ENCODE results near the gene SCTR. TPM values are rescaled to one million over a fixed set of nuclear protein-coding genes. Genes with fewer than 3 reads are reported as not detected.

SCTR gene
- total and polyA plus RNA-seq, 11 donors = 0.28 to 2.2 (median 0.44) TPM; not detected in 2

DNA sequence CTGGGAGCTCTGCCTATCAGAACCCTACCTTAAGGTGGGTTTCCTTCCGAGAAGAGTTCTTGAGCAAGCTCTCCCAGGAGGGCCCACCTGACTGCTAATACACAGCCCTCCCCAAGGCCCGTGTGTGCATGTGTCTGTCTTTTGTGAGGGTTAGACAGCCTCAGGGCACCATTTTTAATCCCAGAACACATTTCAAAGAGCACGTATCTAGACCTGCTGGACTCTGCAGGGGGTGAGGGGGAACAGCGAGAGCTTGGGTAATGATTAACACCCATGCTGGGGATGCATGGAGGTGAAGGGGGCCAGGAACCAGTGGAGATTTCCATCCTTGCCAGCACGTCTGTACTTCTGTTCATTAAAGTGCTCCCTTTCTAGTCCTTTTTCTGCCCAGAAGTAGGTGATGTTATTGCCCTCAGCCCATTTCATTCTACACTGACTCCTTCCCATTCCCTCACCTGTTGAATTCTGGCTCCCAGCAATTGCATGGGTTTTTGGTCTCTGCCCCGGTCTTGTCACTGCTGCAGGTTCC is 86.1 kb downstream of the SCTR start:
- Histone ChIP-seq H3K4me1 (no peaks in the 10 kb centered on the region), H3K36me3 (no peaks in the 10 kb centered on the region), H3K27ac (no peak overlapping the region), H3K9me3 (no peaks in the 10 kb centered on the region), H3K27me3 (peaks cover 0 to 4% (median 0%) of the 10 kb centered on the region in 9 donors), H3K4me3 (no peak overlapping the region)
- no peak for DNase-seq
- TF ChIP-seq POLR2A (IDR thresholded peaks at IDR 0.05) = no peak
- TF ChIP-seq, protein P1, sequence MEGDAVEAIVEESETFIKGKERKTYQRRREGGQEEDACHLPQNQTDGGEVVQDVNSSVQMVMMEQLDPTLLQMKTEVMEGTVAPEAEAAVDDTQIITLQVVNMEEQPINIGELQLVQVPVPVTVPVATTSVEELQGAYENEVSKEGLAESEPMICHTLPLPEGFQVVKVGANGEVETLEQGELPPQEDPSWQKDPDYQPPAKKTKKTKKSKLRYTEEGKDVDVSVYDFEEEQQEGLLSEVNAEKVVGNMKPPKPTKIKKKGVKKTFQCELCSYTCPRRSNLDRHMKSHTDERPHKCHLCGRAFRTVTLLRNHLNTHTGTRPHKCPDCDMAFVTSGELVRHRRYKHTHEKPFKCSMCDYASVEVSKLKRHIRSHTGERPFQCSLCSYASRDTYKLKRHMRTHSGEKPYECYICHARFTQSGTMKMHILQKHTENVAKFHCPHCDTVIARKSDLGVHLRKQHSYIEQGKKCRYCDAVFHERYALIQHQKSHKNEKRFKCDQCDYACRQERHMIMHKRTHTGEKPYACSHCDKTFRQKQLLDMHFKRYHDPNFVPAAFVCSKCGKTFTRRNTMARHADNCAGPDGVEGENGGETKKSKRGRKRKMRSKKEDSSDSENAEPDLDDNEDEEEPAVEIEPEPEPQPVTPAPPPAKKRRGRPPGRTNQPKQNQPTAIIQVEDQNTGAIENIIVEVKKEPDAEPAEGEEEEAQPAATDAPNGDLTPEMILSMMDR (IDR thresholded peaks at IDR 0.05) = no peak
- no peak for ATAC-seq
- intact Hi-C loops (cut with DNase I) = no loop called here
- WGBS, 4 donors = 87 to 93% (median 90%) methylated on average over 6 of the region's 6 CpGs

GRCh38 chr2:119436993-119437772 is 87.1 kb downstream of the SCTR start:
- Histone ChIP-seq H3K36me3 (no peaks in the 10 kb centered on the region), H3K27ac (no peak overlapping the region), H3K27me3 (peaks cover 0 to 12% (median 0%) of the 10 kb centered on the region in 9 donors), H3K4me3 (no peak overlapping the region), H3K9me3 (no peaks in the 10 kb centered on the region), H3K4me1 (peaks cover 0 to 7% (median 3%) of the 10 kb centered on the region in 12 donors)
- no peak for ATAC-seq
- no peak for TF ChIP-seq POLR2A (IDR thresholded peaks at IDR 0.05)
- TF ChIP-seq, protein P1 (IDR thresholded peaks at IDR 0.05) = no peak
- no peak for DNase-seq
- intact Hi-C loops (cut with DNase I) = no loop called here
- WGBS, 4 donors = 91 to 94% (median 93%) methylated on average over 18 to 22 of the region's 22 CpGs

- WGBS, 4 donors = 70 to 85% (median 77%) methylated on average over 7 of the region's 7 CpGs
- Histone ChIP-seq H3K36me3 (no peaks in the 10 kb centered on the region), H3K27me3 (peaks cover 0 to 22% (median 0%) of the 10 kb centered on the region in 9 donors), H3K4me1 (peaks cover 0 to 16% (median 9%) of the 10 kb centered on the region in 12 donors), H3K27ac (no peak overlapping the region), H3K9me3 (no peaks in the 10 kb centered on the region), H3K4me3 (no peak overlapping the region)
- ATAC-seq = no peak
- intact Hi-C loops (cut with DNase I) = no loop called here
- no peak for TF ChIP-seq POLR2A (IDR thresholded peaks at IDR 0.05)
- TF ChIP-seq, protein P1 (IDR thresholded peaks at IDR 0.05) = no peak
- DNase-seq = no peak
These were observed 88.4 kb downstream of the SCTR start for GRCh38 chr2:119435953-119436297.

- ATAC-seq = no peak
- intact Hi-C loops (cut with DNase I) = no loop called here
- 89 to 94% (median 92%) methylated on average over 6 of the region's 6 CpGs for WGBS, 4 donors
These were observed 89.0 kb downstream of the SCTR start for GRCh38 chr2:119435081-119435952.

More at GRCh38 chr2:119435081-119435952, 89.0 kb downstream of the SCTR start:
- TF ChIP-seq, protein P1 (IDR thresholded peaks at IDR 0.05) = no peak
- TF ChIP-seq POLR2A (IDR thresholded peaks at IDR 0.05) = no peak
- Histone ChIP-seq H3K27ac (no peak overlapping the region), H3K4me3 (no peak overlapping the region), H3K4me1 (peaks cover 0 to 20% (median 9%) of the 10 kb centered on the region in 12 donors), H3K27me3 (peaks cover 0 to 23% (median 0%) of the 10 kb centered on the region in 9 donors), H3K9me3 (no peaks in the 10 kb centered on the region), H3K36me3 (no peaks in the 10 kb centered on the region)
- no peak for DNase-seq

Measured in heart left ventricle (tissue), 16 donors.